ACC112 (cell line): Measurements from ENCODE around the gene PCDH10.

Experiments
- H2AFZ ChIP-seq: fragments of 200-600 bp; sonication (generic); one replicate; pipeline ENCODE4 v1.6.0; 2017; ENCODE audit warnings: antibody characterized with exemption, low read length; ENCODE audit not compliant: unreplicated experiment
- H3K27ac ChIP-seq: fragments of 200-600 bp; sonication (generic); 2 replicates; pipeline ENCODE4 v1.5.1; 2014; ENCODE audit warnings: low read depth, mild to moderate bottlenecking, antibody characterized with exemption, low read length, moderate library complexity
- H3K27me3 ChIP-seq: fragments of 200-600 bp; sonication (generic); 2 replicates; pipeline ENCODE4 v1.6.1; 2014; ENCODE audit warnings: mild to moderate bottlenecking, antibody characterized with exemption, low read length, moderate library complexity, mixed read lengths; ENCODE audit not compliant: insufficient read depth
- H3K36me3 ChIP-seq: fragments of 200-600 bp; sonication (generic); 2 replicates; pipeline ENCODE4 v1.6.1; 2016; ENCODE audit warnings: mild to moderate bottlenecking, antibody characterized with exemption, low read length, moderate library complexity, mixed read lengths; ENCODE audit not compliant: insufficient read depth
- H3K4me1 ChIP-seq: fragments of 200-600 bp; sonication (generic); one replicate; pipeline ENCODE4 v1.6.1; 2016; ENCODE audit warnings: low read length, mixed read lengths; ENCODE audit not compliant: insufficient read depth, unreplicated experiment, control insufficient read depth
- H3K4me3 ChIP-seq: fragments of 200-600 bp; sonication (generic); 2 replicates; pipeline ENCODE4 v1.5.1; 2014; ENCODE audit warnings: mild to moderate bottlenecking, low read depth, low read length
- H3K79me2 ChIP-seq: fragments of 200-600 bp; sonication (generic); one replicate; pipeline ENCODE4 v1.6.0; 2016; ENCODE audit warnings: low read length; ENCODE audit not compliant: control insufficient read depth, unreplicated experiment, insufficient read depth

Gene PCDH10

GRCh38 chr4:133150486-133151340, 1.6 kb downstream of the PCDH10 start:
- H3K4me3 ChIP-seq: peak overlapping the region; percentile 64; the same call in 1 of the 2 replicates
- no peaks in the 10 kb centered on the region for H3K36me3 ChIP-seq
- peaks cover 3% of the 10 kb centered on the region for H3K4me1 ChIP-seq
- peaks cover 91% of the 10 kb centered on the region for H3K27me3 ChIP-seq
- H3K79me2 ChIP-seq: no peaks in the 10 kb centered on the region
- H2AFZ ChIP-seq: no peak overlapping the region
- no peak overlapping the region for H3K27ac ChIP-seq

- no peaks in the 10 kb centered on the region for H3K79me2 ChIP-seq
- H3K4me3 ChIP-seq: peak overlapping the region; percentile 20; the same call in 1 of the 2 replicates
- no peak overlapping the region for H3K27ac ChIP-seq
- H2AFZ ChIP-seq: no peak overlapping the region
- H3K27me3 ChIP-seq: peaks cover 85% of the 10 kb centered on the region
- no peaks in the 10 kb centered on the region for H3K36me3 ChIP-seq
- peaks cover 3% of the 10 kb centered on the region for H3K4me1 ChIP-seq
Measured at GRCh38 chr4:133151341-133151690, 2.2 kb downstream of the PCDH10 start.

- peaks cover 86% of the 10 kb centered on the region for H3K27me3 ChIP-seq
Measured at GRCh38 chr4:133151691-133152329, 2.7 kb downstream of the PCDH10 start.

GRCh38 chr4:133152330-133152821, 3.3 kb downstream of the PCDH10 start:
- H3K4me3 ChIP-seq: peak overlapping the region; percentile 52

More at GRCh38 chr4:133151691-133152329, 2.7 kb downstream of the PCDH10 start:
- Histone ChIP-seq H2AFZ (no peak overlapping the region), H3K27ac (no peak overlapping the region), H3K4me1 (peaks cover 3% of the 10 kb centered on the region), H3K79me2 (no peaks in the 10 kb centered on the region), H3K4me3 (peak overlapping the region; percentile 52; the same call in 1 of the 2 replicates), H3K36me3 (no peaks in the 10 kb centered on the region)

GRCh38 chr4:133152831-133153481, 3.9 kb downstream of the PCDH10 start:
- no peak overlapping the region for H2AFZ ChIP-seq
- peaks cover 84% of the 10 kb centered on the region for H3K27me3 ChIP-seq
- peaks cover 3% of the 10 kb centered on the region for H3K4me1 ChIP-seq
- no peaks in the 10 kb centered on the region for H3K79me2 ChIP-seq
- H3K36me3 ChIP-seq: no peaks in the 10 kb centered on the region
- H3K4me3 ChIP-seq: peak overlapping the region; percentile 52
- H3K27ac ChIP-seq: no peak overlapping the region

More at GRCh38 chr4:133152330-133152821, 3.3 kb downstream of the PCDH10 start:
- Histone ChIP-seq H3K27ac (no peak overlapping the region), H3K79me2 (no peaks in the 10 kb centered on the region), H3K4me1 (peaks cover 3% of the 10 kb centered on the region), H3K36me3 (no peaks in the 10 kb centered on the region), H3K27me3 (peaks cover 86% of the 10 kb centered on the region), H2AFZ (no peak overlapping the region)

GRCh38 chr4:133154725-133155124, 5.6 kb downstream of the PCDH10 start:
- H2AFZ ChIP-seq: no peak overlapping the region
- no peak overlapping the region for H3K4me3 ChIP-seq
- H3K4me1 ChIP-seq: no peaks in the 10 kb centered on the region
- no peak overlapping the region for H3K27ac ChIP-seq
- H3K36me3 ChIP-seq: no peaks in the 10 kb centered on the region
- H3K27me3 ChIP-seq: peaks cover 75% of the 10 kb centered on the region
- no peaks in the 10 kb centered on the region for H3K79me2 ChIP-seq

GRCh38 chr4:133156096-133156495, 7.0 kb downstream of the PCDH10 start:
- Histone ChIP-seq H2AFZ (no peak overlapping the region), H3K4me3 (no peak overlapping the region), H3K27me3 (peaks cover 65% of the 10 kb centered on the region), H3K4me1 (no peaks in the 10 kb centered on the region), H3K79me2 (no peaks in the 10 kb centered on the region), H3K36me3 (no peaks in the 10 kb centered on the region), H3K27ac (no peak overlapping the region)

- no peak overlapping the region for H2AFZ ChIP-seq
- H3K4me3 ChIP-seq: no peak overlapping the region
- no peak overlapping the region for H3K27ac ChIP-seq
Measured at GRCh38 chr4:133156556-133156955, 7.5 kb downstream of the PCDH10 start.

GRCh38 chr4:133157460-133158160, 8.5 kb downstream of the PCDH10 start:
- no peaks in the 10 kb centered on the region for H3K79me2 ChIP-seq
- no peak overlapping the region for H3K27ac ChIP-seq
- no peak overlapping the region for H3K4me3 ChIP-seq
- no peaks in the 10 kb centered on the region for H3K4me1 ChIP-seq
- H3K36me3 ChIP-seq: no peaks in the 10 kb centered on the region
- no peak overlapping the region for H2AFZ ChIP-seq
- H3K27me3 ChIP-seq: peaks cover 52% of the 10 kb centered on the region

More at GRCh38 chr4:133156556-133156955, 7.5 kb downstream of the PCDH10 start:
- no peaks in the 10 kb centered on the region for H3K79me2 ChIP-seq
- no peaks in the 10 kb centered on the region for H3K36me3 ChIP-seq
- H3K27me3 ChIP-seq: peaks cover 61% of the 10 kb centered on the region
- no peaks in the 10 kb centered on the region for H3K4me1 ChIP-seq

- Histone ChIP-seq H3K36me3 (no peaks in the 10 kb centered on the region), H3K4me1 (no peaks in the 10 kb centered on the region)
Measured at GRCh38 chr4:133160853-133161252, 11.8 kb downstream of the PCDH10 start.

More at GRCh38 chr4:133160853-133161252, 11.8 kb downstream of the PCDH10 start:
- Histone ChIP-seq H3K27ac (no peak overlapping the region), H3K4me3 (no peak overlapping the region), H3K27me3 (peaks cover 45% of the 10 kb centered on the region), H3K79me2 (no peaks in the 10 kb centered on the region), H2AFZ (no peak overlapping the region)
